Endothelial cell (in vitro differentiated cells): ENCODE data around the gene TM9SF3. TPM values are rescaled to one million over a fixed set of nuclear protein-coding genes. Genes with fewer than 3 reads are reported as not detected.

ENCODE experiments used
- DNase-seq: peaks from one replicate; pipeline ENCODE4 v3.0.0; 2021; ENCODE audit warnings: low spot score
- H3K27ac Mint-ChIP-seq: one replicate; pipeline ENCODE4 v1.8.0; 2021; ENCODE audit warnings: mixed read lengths, inconsistent platforms; ENCODE audit not compliant: unreplicated experiment
- H3K27me3 Mint-ChIP-seq: one replicate; pipeline ENCODE4 v1.8.0; 2021; ENCODE audit warnings: mild to moderate bottlenecking, moderate library complexity, mixed read lengths, inconsistent platforms; ENCODE audit not compliant: unreplicated experiment
- H3K36me3 Mint-ChIP-seq: one replicate; pipeline ENCODE4 v1.8.0; 2021; ENCODE audit warnings: mild to moderate bottlenecking, low read depth, mixed read lengths, inconsistent platforms; ENCODE audit not compliant: unreplicated experiment
- H3K4me1 Mint-ChIP-seq: one replicate; pipeline ENCODE4 v1.8.0; 2021; ENCODE audit warnings: mild to moderate bottlenecking, mixed read lengths, inconsistent platforms; ENCODE audit not compliant: unreplicated experiment
- H3K4me3 Mint-ChIP-seq: one replicate; pipeline ENCODE4 v1.8.0; 2021; ENCODE audit warnings: mild to moderate bottlenecking, mixed read lengths, inconsistent platforms; ENCODE audit not compliant: unreplicated experiment
- H3K9me3 Mint-ChIP-seq: one replicate; pipeline ENCODE4 v1.8.0; 2021; ENCODE audit warnings: mixed read lengths, inconsistent platforms; ENCODE audit not compliant: unreplicated experiment
- total RNA-seq: library from RNA; stranded (reverse); fragmentation: NEBNext Ultra II Directional; extraction: Animal tissue kit (Norgen Biotek cat#: 25700); gene quantifications from one replicate; pipeline ENCODE4 v1.2.1, GENCODE V29; 2021; ENCODE audit not compliant: unreplicated experiment
- TF ChIP-seq, protein P1 (sequence below): fragments of 200-600 bp; sonication (generic); IDR thresholded peaks from one replicate; pipeline ENCODE4 v1.5.0; 2021; ENCODE audit warnings: antibody characterized with exemption; ENCODE audit not compliant: unreplicated experiment

The TM9SF3 gene
- total RNA-seq, 1 donor from 2014 or later: 157 TPM

GRCh38 chr10:96494694-96495093 lies 92.1 kb downstream of the TM9SF3 start:
- Mint-ChIP-seq H3K4me1 (peaks cover 14% of the 10 kb centered on the region), H3K36me3 (no peaks in the 10 kb centered on the region), H3K27me3 (no peaks in the 10 kb centered on the region), H3K4me3 (no peak overlapping the region), H3K9me3 (no peaks in the 10 kb centered on the region), H3K27ac (no peak overlapping the region)
- TF ChIP-seq, protein P1, sequence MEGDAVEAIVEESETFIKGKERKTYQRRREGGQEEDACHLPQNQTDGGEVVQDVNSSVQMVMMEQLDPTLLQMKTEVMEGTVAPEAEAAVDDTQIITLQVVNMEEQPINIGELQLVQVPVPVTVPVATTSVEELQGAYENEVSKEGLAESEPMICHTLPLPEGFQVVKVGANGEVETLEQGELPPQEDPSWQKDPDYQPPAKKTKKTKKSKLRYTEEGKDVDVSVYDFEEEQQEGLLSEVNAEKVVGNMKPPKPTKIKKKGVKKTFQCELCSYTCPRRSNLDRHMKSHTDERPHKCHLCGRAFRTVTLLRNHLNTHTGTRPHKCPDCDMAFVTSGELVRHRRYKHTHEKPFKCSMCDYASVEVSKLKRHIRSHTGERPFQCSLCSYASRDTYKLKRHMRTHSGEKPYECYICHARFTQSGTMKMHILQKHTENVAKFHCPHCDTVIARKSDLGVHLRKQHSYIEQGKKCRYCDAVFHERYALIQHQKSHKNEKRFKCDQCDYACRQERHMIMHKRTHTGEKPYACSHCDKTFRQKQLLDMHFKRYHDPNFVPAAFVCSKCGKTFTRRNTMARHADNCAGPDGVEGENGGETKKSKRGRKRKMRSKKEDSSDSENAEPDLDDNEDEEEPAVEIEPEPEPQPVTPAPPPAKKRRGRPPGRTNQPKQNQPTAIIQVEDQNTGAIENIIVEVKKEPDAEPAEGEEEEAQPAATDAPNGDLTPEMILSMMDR: no peak
- DNase-seq: no peak

- DNase-seq: no peak
- no peak overlapping the region for H3K4me3 Mint-ChIP-seq
- TF ChIP-seq, protein P1: no peak
- H3K4me1 Mint-ChIP-seq: peaks cover 14% of the 10 kb centered on the region
- H3K9me3 Mint-ChIP-seq: no peaks in the 10 kb centered on the region
- H3K36me3 Mint-ChIP-seq: no peaks in the 10 kb centered on the region
- H3K27me3 Mint-ChIP-seq: no peaks in the 10 kb centered on the region
- H3K27ac Mint-ChIP-seq: no peak overlapping the region
These were observed 92.8 kb downstream of the TM9SF3 start for GRCh38 chr10:96493871-96494525.

DNA sequence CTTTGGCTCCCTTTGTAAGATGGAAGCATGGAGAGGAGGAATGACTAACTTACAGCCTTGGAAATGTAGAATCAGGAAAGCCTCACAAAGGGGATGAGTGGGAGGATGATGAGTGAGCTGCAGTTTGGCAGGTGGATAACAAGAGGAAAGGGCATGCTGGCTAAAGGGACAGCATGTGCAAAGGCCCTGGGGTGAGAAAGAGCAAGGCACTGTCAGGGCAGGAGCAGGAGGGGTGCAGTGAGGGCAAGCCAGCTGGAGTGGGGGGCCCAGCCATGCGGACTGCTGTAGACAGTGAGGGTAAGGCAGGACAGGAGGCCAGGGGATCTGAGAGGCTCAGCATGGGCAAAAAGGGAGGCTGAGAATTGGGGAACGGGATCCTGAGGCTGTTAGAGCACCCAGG lies 93.6 kb downstream of the TM9SF3 start:
- Mint-ChIP-seq H3K9me3 (no peaks in the 10 kb centered on the region), H3K27ac (no peak overlapping the region), H3K36me3 (no peaks in the 10 kb centered on the region), H3K27me3 (no peaks in the 10 kb centered on the region), H3K4me3 (no peak overlapping the region), H3K4me1 (peaks cover 14% of the 10 kb centered on the region)
- DNase-seq: no peak
- TF ChIP-seq, protein P1: no peak

- Mint-ChIP-seq H3K36me3 (no peaks in the 10 kb centered on the region), H3K4me1 (peaks cover 9% of the 10 kb centered on the region), H3K4me3 (no peak overlapping the region), H3K27ac (no peak overlapping the region), H3K27me3 (no peaks in the 10 kb centered on the region), H3K9me3 (no peaks in the 10 kb centered on the region)
- DNase-seq: no peak
- TF ChIP-seq, protein P1: no peak
These were observed 95.5 kb downstream of the TM9SF3 start for GRCh38 chr10:96491303-96491702.

- no peak overlapping the region for H3K27ac Mint-ChIP-seq
- no peak for DNase-seq
These were observed 98.5 kb downstream of the TM9SF3 start for GRCh38 chr10:96488161-96488935.

More at GRCh38 chr10:96488161-96488935, 98.5 kb downstream of the TM9SF3 start:
- Mint-ChIP-seq H3K4me3 (no peak overlapping the region), H3K9me3 (no peaks in the 10 kb centered on the region), H3K4me1 (no peaks in the 10 kb centered on the region), H3K36me3 (no peaks in the 10 kb centered on the region), H3K27me3 (no peaks in the 10 kb centered on the region)
- TF ChIP-seq, protein P1: no peak
